HepG2 (cell line): ENCODE data around the gene TMEM135. TPM values are rescaled to one million over a fixed set of nuclear protein-coding genes. Genes with fewer than 3 reads are reported as not detected.

Experiments
- ADNP ChIP-seq: sonication (generic); formaldehyde crosslinking; IDR thresholded peaks from 2 replicates; pipeline ENCODE4 v1.4.0; 2020; ENCODE audit warnings: missing genetic modification reagents
- CHD4 ChIP-seq: fragments of 200-600 bp; sonication (generic); IDR thresholded peaks from 2 replicates; pipeline ENCODE4 v1.7.0; 2017; ENCODE audit warnings: mild to moderate bottlenecking, low read length, borderline replicate concordance
- EED ChIP-seq: sonication (generic); formaldehyde crosslinking; IDR thresholded peaks from 2 replicates; pipeline ENCODE4 v1.5.0; 2020; ENCODE audit warnings: mild to moderate bottlenecking, missing genetic modification reagents
- IRX3 ChIP-seq: sonication (generic); formaldehyde crosslinking; IDR thresholded peaks from 2 replicates; pipeline ENCODE4 v1.8.1; 2023; ENCODE audit warnings: mild to moderate bottlenecking, low read depth, missing genetic modification reagents, borderline replicate concordance
- MYC ChIP-seq: sonication (generic); formaldehyde crosslinking; IDR thresholded peaks from 2 replicates; pipeline ENCODE4 v1.9.0; 2021; ENCODE audit warnings: missing genetic modification reagents, borderline replicate concordance
- NCOA1 ChIP-seq: sonication (generic); formaldehyde crosslinking; IDR thresholded peaks from 2 replicates; pipeline ENCODE4 v1.9.0; 2021; ENCODE audit warnings: missing genetic modification reagents
- REL ChIP-seq: sonication (generic); formaldehyde crosslinking; conservative IDR thresholded peaks from 2 replicates; pipeline ENCODE4 v1.8.0; 2022; ENCODE audit warnings: mild to moderate bottlenecking, missing genetic modification reagents, moderate library complexity
- SIX1 ChIP-seq: sonication (generic); formaldehyde crosslinking; IDR thresholded peaks from 2 replicates; pipeline ENCODE4 v1.4.0; 2020; ENCODE audit warnings: missing genetic modification reagents, borderline replicate concordance
- SRF ChIP-seq: IDR thresholded peaks from 2 replicates; pipeline ENCODE4 v1.6.1; 2011; ENCODE audit warnings: mild to moderate bottlenecking, low read depth, low read length, moderate library complexity
- THYN1 ChIP-seq: sonication (generic); formaldehyde crosslinking; IDR thresholded peaks from 2 replicates; pipeline ENCODE4 v1.8.1; 2023; ENCODE audit warnings: low read depth, mild to moderate bottlenecking, moderate library complexity, missing genetic modification reagents, borderline replicate concordance
- ZFX ChIP-seq: sonication (generic); formaldehyde crosslinking; IDR thresholded peaks from 2 replicates; pipeline ENCODE4 v1.4.0; 2020; ENCODE audit warnings: mild to moderate bottlenecking, low read depth, missing genetic modification reagents, moderate library complexity
- ZNF224 ChIP-seq: sonication (generic); formaldehyde crosslinking; IDR thresholded peaks from 2 replicates; pipeline ENCODE4 v1.5.0; 2020; ENCODE audit warnings: mild to moderate bottlenecking, missing genetic modification reagents
- ZNF317 ChIP-seq: sonication (generic); formaldehyde crosslinking; IDR thresholded peaks from 2 replicates; pipeline ENCODE4 v1.5.0; 2020; ENCODE audit warnings: mild to moderate bottlenecking, missing genetic modification reagents
- ZNF431 ChIP-seq: sonication (generic); formaldehyde crosslinking; IDR thresholded peaks from 2 replicates; pipeline ENCODE4 v1.9.0; 2022; ENCODE audit warnings: missing genetic modification reagents, low read depth, mild to moderate bottlenecking, borderline replicate concordance
- ZNF484 ChIP-seq: sonication (generic); formaldehyde crosslinking; IDR thresholded peaks from 2 replicates; pipeline ENCODE4 v1.5.1; 2020; ENCODE audit warnings: mild to moderate bottlenecking, low read depth, missing genetic modification reagents, borderline replicate concordance
- ZNF564 ChIP-seq: sonication (generic); formaldehyde crosslinking; IDR thresholded peaks from 2 replicates; pipeline ENCODE4 v1.8.1; 2023; ENCODE audit warnings: mild to moderate bottlenecking, missing genetic modification reagents
- polyA plus RNA-seq, 8 experiments: library from polyadenylated mRNA; depleted of rRNA in 3 of 8; stranded (reverse) in 7 of 8; unstranded in 1 of 8; fragments of >200 nt; fragmentation: Illumina TruSeq in 4 of 8; extraction: Trizol in 4 of 8; gene quantifications; 2 replicates each; pipeline versions ENCODE4 v1.2.1 to v1.2.3, GENCODE V29; 2011 to 2016; ENCODE audit warnings: low read depth in 4 of 8, missing spikeins in 1 of 8, mixed read lengths in 1 of 8; ENCODE audit not compliant: insufficient read depth in 1 of 8
- total RNA-seq, 5 experiments: library from RNA; depleted of rRNA; stranded (reverse); fragments of >200 nt; fragmentation: Illumina TruSeq; extraction: Trizol; gene quantifications; 2 replicates each; pipeline ENCODE4 v1.2.3, GENCODE V29; 2016; ENCODE audit warnings: low read depth in 1 of 5
- TF ChIP-seq, protein P1 (sequence below): sonication (generic); formaldehyde crosslinking; IDR thresholded peaks from 2 replicates; pipeline ENCODE4 v1.4.0; 2020; ENCODE audit warnings: missing genetic modification reagents
- TF ChIP-seq, protein P2 (sequence below): sonication (generic); formaldehyde crosslinking; IDR thresholded peaks from 2 replicates; pipeline ENCODE4 v1.5.1; 2020; ENCODE audit warnings: mild to moderate bottlenecking, missing genetic modification reagents
- TF ChIP-seq, protein P3 (sequence below): sonication (generic); formaldehyde crosslinking; IDR thresholded peaks from 2 replicates; pipeline ENCODE4 v1.5.1; 2020; ENCODE audit warnings: missing genetic modification reagents, mild to moderate bottlenecking, borderline replicate concordance
- TF ChIP-seq, protein P4 (sequence below): sonication (generic); formaldehyde crosslinking; IDR thresholded peaks from 2 replicates; pipeline ENCODE4 v1.5.1; 2020; ENCODE audit warnings: mild to moderate bottlenecking, missing genetic modification reagents, moderate library complexity
- TF ChIP-seq, protein P5 (sequence below), 2 experiments: fragments of 450-650 bp in 1 of 2; sonication (generic) in 1 of 2; formaldehyde crosslinking; IDR thresholded peaks; 2 replicates each; pipeline versions ENCODE4 v1.5.0 to v1.8.0; 2020 to 2022; ENCODE audit warnings: mild to moderate bottlenecking in 1 of 2, missing genetic modification reagents in 1 of 2
- TF ChIP-seq, protein P6 (sequence below): sonication (generic); formaldehyde crosslinking; IDR thresholded peaks from 2 replicates; pipeline ENCODE4 v1.4.0; 2020; ENCODE audit warnings: missing genetic modification reagents; ENCODE audit errors: not compliant biosample characterization

The TMEM135 gene
- total and polyA plus RNA-seq, 2 of the 13 experiments (the other 11 are each of a cell fraction or from before 2014, with no cell fraction given): 36.6 to 88.9 TPM

DNA sequence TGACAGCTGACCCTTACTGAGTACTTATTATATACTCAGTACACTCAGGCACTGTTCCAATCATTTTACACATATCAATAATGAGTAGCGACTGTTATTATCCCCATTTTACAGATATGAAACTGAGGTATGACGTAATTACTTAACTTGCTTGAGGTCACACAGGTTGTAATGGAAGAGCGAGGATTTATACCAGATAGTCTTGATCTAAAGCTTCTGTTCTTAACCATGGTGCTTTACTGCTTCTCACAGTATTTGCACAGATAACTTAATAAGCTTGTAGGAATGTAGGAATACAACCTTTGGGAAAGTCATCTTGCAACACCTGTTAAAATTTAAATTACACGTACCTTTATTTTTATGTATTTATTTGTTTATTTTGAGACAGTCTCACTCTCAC lies 31.7 kb upstream of the TMEM135 start (continued):
- TF ChIP-seq EED (CRISPR knock-in tag) (no peak), REL (0 out of 2 replicates have a peak, but pooled peaks have one; percentile 8), THYN1 (CRISPR knock-in tag) (no peak), SRF (no peak), ZNF317 (CRISPR knock-in tag) (no peak), CHD4 (peak; percentile 94), ADNP (CRISPR knock-in tag) (peak; percentile 24; the same call in 1 of the 2 replicates), SIX1 (CRISPR knock-in tag) (no peak), ZFX (no peak), ZNF564 (no peak), ZNF224 (CRISPR knock-in tag) (no peak), ZNF431 (CRISPR knock-in tag) (no peak), MYC (CRISPR knock-in tag) (no peak), NCOA1 (no peak), ZNF484 (CRISPR knock-in tag) (no peak), IRX3 (CRISPR knock-in tag) (no peak)
- TF ChIP-seq, protein P1, sequence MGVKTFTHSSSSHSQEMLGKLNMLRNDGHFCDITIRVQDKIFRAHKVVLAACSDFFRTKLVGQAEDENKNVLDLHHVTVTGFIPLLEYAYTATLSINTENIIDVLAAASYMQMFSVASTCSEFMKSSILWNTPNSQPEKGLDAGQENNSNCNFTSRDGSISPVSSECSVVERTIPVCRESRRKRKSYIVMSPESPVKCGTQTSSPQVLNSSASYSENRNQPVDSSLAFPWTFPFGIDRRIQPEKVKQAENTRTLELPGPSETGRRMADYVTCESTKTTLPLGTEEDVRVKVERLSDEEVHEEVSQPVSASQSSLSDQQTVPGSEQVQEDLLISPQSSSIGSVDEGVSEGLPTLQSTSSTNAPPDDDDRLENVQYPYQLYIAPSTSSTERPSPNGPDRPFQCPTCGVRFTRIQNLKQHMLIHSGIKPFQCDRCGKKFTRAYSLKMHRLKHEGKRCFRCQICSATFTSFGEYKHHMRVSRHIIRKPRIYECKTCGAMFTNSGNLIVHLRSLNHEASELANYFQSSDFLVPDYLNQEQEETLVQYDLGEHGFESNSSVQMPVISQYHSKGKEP: no peak
- TF ChIP-seq, protein P2, sequence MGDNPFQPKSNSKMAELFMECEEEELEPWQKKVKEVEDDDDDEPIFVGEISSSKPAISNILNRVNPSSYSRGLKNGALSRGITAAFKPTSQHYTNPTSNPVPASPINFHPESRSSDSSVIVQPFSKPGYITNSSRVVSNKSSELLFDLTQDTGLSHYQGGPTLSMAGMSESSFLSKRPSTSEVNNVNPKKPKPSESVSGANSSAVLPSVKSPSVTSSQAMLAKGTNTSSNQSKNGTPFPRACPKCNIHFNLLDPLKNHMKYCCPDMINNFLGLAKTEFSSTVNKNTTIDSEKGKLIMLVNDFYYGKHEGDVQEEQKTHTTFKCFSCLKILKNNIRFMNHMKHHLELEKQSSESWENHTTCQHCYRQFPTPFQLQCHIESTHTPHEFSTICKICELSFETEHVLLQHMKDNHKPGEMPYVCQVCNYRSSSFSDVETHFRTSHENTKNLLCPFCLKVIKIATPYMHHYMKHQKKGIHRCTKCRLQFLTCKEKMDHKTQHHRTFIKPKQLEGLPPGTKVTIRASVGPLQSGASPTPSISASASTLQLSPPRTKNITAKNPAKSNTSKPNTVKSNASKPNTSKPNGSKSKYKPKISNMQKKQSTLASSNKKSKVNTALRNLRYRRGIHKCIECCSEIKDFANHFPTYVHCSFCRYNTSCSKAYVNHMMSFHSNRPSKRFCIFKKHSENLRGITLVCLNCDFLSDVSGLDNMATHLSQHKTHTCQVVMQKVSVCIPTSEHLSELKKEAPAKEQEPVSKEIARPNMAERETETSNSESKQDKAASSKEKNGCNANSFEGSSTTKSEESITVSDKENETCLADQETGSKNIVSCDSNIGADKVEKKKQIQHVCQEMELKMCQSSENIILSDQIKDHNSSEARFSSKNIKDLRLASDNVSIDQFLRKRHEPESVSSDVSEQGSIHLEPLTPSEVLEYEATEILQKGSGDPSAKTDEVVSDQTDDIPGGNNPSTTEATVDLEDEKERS (CRISPR knock-in tag): no peak
- TF ChIP-seq, protein P3, sequence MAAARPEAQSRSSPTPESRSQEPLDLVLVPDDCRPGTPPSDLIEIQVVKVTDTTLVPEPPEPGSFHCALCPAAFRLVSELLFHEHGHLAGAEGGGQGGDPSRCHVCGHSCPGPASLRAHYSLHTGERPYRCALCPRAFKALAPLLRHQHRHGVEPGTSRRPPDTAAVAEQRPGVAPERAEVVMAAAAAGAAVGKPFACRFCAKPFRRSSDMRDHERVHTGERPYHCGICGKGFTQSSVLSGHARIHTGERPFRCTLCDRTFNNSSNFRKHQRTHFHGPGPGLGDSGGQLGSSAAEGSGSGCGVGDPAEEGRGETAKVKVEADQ: no peak
- TF ChIP-seq, protein P4, sequence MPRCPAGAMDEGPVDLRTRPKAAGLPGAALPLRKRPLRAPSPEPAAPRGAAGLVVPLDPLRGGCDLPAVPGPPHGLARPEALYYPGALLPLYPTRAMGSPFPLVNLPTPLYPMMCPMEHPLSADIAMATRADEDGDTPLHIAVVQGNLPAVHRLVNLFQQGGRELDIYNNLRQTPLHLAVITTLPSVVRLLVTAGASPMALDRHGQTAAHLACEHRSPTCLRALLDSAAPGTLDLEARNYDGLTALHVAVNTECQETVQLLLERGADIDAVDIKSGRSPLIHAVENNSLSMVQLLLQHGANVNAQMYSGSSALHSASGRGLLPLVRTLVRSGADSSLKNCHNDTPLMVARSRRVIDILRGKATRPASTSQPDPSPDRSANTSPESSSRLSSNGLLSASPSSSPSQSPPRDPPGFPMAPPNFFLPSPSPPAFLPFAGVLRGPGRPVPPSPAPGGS (CRISPR knock-in tag): no peak
- TF ChIP-seq, protein P5, sequence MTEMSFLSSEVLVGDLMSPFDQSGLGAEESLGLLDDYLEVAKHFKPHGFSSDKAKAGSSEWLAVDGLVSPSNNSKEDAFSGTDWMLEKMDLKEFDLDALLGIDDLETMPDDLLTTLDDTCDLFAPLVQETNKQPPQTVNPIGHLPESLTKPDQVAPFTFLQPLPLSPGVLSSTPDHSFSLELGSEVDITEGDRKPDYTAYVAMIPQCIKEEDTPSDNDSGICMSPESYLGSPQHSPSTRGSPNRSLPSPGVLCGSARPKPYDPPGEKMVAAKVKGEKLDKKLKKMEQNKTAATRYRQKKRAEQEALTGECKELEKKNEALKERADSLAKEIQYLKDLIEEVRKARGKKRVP (CRISPR knock-in tag; IDR thresholded peaks at IDR 0.05): peak in 1 of 2 experiments; percentile 16; a peak in 1 of 4 replicates
- TF ChIP-seq, protein P6, sequence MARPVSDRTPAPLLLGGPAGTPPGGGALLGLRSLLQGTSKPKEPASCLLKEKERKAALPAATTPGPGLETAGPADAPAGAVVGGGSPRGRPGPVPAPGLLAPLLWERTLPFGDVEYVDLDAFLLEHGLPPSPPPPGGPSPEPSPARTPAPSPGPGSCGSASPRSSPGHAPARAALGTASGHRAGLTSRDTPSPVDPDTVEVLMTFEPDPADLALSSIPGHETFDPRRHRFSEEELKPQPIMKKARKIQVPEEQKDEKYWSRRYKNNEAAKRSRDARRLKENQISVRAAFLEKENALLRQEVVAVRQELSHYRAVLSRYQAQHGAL: no peak
